ENCODE results near the gene RALGPS1.

GRCh38 chr9:127262602-127263001, 348.0 kb downstream of the RALGPS1 start:
- TF ChIP-seq CTCF (IDR thresholded peaks at IDR 0.05) = no peak
- TF ChIP-seq POLR2A (IDR thresholded peaks at IDR 0.05) = no peak
- TF ChIP-seq POLR2AphosphoS5 (IDR thresholded peaks at IDR 0.05) = no peak
